GM20000 (cell line): ENCODE measurements around the gene TBC1D14.

Experiments
- DNase-seq: peaks from one replicate; pipeline ENCODE4 v3.0.0; 2012; ENCODE audit warnings: low spot score
- TF ChIP-seq, protein P1 (sequence below): IDR thresholded peaks from 2 replicates; pipeline ENCODE4 v1.5.1; 2012; ENCODE audit warnings: mild to moderate bottlenecking, control low read depth; ENCODE audit errors: extremely low read depth, missing control alignments

The TBC1D14 gene

DNA sequence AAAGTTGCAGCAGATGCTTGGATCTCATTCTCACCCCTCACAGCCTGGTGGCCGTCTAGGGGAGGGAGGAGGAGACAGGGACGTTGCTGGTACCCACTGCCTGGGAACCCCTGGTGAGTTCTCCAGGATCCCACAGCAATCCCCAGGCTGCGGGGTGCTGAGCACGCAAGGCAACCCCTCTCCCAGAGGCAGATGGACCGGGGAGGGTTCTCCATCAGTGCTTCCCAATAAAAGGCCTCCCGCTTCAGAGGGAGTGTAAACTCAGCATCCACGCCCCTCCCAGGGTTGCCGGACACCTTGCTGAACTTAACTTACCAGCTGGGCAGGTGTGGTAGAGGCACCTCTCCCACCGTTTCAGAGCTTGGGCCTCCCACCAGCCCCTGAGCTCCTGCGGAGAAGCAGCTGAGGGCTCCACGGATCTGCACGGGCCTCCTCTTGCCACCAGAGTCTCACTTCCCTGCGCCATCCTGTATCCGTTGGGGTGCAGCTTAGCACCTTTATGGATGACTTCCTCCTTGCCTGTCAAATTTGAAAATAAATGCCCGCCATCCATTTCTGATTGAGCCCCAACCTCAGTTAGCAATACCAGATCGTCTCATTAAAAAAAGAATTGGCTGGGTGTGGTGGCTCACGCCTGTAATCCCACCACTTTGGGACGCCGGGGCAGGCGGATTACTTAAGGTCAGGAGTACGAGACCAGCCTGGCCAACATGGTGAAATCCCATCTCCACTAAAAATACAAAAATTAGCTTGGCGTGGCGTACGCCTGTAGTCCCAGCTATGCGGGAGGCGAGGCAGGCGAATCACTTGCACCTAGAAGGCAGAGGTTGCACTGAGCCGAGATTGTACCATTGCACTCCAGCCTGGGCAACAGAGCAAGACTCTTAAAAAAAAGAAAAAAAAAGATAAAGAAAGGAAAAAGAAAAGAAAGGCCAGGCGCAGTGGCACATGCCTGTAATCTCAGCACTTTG, 14.8 kb upstream of the TBC1D14 start:
- no peak for DNase-seq
- TF ChIP-seq, protein P1, sequence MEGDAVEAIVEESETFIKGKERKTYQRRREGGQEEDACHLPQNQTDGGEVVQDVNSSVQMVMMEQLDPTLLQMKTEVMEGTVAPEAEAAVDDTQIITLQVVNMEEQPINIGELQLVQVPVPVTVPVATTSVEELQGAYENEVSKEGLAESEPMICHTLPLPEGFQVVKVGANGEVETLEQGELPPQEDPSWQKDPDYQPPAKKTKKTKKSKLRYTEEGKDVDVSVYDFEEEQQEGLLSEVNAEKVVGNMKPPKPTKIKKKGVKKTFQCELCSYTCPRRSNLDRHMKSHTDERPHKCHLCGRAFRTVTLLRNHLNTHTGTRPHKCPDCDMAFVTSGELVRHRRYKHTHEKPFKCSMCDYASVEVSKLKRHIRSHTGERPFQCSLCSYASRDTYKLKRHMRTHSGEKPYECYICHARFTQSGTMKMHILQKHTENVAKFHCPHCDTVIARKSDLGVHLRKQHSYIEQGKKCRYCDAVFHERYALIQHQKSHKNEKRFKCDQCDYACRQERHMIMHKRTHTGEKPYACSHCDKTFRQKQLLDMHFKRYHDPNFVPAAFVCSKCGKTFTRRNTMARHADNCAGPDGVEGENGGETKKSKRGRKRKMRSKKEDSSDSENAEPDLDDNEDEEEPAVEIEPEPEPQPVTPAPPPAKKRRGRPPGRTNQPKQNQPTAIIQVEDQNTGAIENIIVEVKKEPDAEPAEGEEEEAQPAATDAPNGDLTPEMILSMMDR: no peak

DNA sequence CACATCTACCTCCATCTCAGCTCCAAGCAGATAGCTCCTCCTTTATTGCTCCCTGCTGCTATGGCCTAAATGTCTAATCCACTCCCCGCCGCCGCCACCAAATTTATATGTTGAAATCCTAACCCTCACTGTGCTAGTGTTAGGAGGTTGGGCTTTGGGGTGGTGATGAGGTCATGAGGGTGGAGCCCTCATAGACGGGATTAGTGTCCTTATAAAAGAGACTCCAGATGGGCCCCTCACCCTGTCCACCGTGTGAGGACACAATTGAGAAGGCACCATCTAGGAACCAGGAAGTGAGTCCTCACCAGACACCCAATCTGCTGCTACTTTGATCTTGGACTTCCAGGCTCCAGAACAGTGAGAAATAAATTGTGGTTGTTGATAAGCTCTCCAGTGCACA, 13.6 kb upstream of the TBC1D14 start:
- TF ChIP-seq, protein P1: no peak
- no peak for DNase-seq

DNA sequence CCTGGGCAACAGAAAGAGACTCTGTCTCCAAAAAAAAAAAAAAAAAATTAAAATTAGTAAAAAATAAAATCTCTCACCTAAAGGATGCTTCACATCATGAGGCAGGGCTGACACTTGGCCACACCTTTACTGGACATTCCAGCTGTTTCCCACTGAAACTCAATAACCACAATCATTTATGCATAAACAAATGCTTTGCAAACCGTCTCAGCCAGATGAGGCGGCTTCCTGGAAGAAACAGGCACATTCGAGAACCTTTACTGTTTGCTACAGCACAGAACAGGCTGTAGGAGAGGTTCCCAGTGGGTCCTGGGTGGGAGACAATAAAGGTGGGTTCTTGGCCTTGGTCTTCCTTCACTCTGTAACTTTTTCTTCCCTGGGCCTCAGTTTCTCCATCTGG, 10.9 kb upstream of the TBC1D14 start:
- no peak for DNase-seq
- TF ChIP-seq, protein P1: no peak

DNA sequence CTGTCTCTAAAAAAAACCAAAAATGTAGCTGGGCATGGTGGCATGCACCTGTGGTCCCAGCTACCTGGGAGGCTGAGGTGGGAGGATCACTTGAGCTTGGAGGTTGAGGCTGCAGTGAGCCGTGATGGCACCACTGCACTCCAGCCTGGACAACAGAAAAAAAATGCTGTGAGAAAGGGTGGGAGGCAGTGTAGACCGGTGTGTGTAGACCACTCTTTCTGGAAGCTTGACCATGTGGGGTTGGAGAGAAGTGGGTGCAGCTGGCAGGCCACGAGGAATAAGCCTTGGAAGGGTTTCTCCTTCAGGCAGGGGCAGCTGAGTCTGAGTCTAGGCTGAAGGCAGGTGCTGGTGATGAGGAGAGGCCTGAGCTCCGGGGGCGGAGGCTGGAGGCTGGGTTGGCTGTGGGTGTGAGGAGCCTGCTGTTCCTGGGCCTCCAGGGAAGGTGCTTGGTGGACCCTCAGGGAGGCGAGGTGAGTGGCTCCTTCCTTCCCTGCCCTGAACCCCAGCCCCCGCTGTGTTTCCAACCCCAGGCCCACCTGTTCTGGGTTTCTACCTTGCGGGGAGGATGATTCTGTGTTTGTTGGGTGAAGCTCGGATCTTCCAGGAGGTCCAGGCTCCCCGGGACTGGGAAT, 9.3 kb upstream of the TBC1D14 start:
- TF ChIP-seq, protein P1: no peak
- no peak for DNase-seq

DNA sequence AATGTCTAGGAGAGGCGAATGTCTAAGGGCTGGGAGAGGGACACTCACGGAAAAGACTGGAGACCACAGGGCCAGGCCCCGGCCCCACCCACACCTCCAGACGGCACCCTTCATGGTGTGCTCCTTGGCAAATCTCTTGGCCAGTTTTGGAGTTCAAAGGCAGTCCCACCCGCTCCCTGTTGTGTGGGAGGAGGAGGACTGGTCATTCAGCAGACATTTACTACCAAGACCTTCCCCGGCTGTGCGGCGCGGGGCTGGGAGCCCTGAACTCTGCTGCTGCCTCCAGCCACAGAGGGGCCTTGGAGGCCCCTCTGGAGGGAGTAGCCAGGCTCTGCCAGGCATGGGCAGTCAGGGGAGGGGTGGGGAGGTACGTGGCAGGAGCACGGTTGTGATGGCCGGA, 8.7 kb upstream of the TBC1D14 start:
- TF ChIP-seq, protein P1: no peak
- no peak for DNase-seq

DNA sequence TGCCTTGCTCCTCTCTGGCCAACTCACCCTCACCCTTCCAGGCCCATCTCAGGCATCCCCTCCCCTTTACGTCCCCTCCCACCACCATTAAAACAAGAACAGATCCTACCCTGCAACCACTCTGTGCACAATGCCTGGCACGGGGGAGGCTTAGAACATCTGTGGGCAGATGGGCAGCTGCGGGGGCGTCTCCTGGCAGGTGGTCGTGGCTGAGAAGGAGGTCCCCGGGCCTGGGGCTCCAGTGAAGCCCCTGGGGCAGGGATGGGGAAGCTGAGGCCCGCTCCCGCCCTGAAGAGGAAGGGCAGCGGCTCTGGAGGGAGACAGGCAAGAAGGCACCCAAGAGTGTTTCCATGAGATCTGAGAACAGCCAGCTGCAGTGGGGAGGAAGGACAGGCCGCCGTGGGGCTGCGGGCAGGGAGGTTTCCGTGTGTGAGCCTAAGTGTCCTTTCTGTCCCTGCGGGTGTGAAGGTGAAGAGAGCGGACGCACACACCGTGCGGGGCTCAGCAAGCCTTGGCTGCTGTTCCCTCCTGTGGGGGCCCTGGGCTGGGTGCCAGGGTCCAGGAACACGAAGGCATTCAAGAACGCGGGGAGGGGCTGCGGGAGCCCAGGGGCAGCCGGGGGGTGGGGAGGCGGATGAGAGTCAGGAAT, 7.8 kb upstream of the TBC1D14 start:
- TF ChIP-seq, protein P1: no peak
- no peak for DNase-seq
